Measurements from ENCODE around the gene SEPTIN1.
"Not testable (repeated sequence)": the region's sequence is repeated elsewhere in the genome, so short reads cannot be mapped to it uniquely, and the experiment has no call there.

SEPTIN1 gene

GRCh38 chr16:30357085-30357714 lies 25.2 kb downstream of the SEPTIN1 start:
- no peak for FAIRE-seq

GRCh38 chr16:30356401-30357084 lies 25.8 kb downstream of the SEPTIN1 start:
- FAIRE-seq = no peak

- no peak for FAIRE-seq
These were observed 26.4 kb downstream of the SEPTIN1 start for GRCh38 chr16:30355954-30356308.

GRCh38 chr16:30355144-30355953 lies 27.0 kb downstream of the SEPTIN1 start, which contains the start of gene CD2BP2:
Gene CD2BP2, minus strand, starts transcription at chr16:30355308. Its CDS starts 627 bp downstream, at chr16:30354681.
- FAIRE-seq = peak; percentile 96

DNA sequence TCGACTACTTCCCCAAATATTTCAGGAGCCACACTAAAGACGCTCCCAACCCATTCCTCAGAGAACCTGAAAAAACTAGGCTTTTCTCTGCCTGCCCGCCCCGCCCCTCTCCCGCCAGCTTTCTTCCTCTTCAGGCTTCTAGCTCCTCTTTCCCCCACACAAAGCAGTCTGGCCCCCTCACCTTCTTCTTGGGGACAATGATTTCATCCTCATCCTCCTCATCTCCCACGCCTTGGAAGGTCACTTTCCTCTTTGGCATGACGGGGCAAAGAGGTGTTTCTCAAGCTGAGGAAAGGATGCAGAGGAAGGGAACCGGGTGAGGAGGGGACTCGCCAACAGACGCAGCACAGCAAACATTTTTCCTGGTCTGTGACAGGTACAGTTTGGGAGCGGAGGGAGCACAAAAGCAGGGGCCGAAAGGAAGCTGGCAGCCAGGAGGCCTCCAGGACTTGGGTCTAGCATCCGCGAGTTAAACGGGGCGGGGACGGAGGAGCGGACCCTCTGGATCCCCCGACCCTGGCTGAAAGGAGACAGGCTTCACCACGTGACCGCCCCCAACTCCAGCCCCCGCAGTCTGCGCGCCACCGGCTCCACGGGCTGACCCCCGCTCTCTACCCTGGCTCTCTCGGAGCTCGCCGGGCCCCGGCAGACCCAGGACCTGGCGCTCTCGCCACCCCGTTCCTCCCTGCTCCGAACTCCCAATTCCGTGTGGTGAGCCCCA lies 27.8 kb downstream of the SEPTIN1 start:
- FAIRE-seq = no peak

GRCh38 chr16:30353438-30354129 lies 28.8 kb downstream of the SEPTIN1 start:
- no peak for FAIRE-seq

GRCh38 chr16:30352488-30353401 lies 29.6 kb downstream of the SEPTIN1 start:
- no peak for FAIRE-seq

- no peak for FAIRE-seq
These were observed 30.6 kb downstream of the SEPTIN1 start for GRCh38 chr16:30351586-30352419.

DNA sequence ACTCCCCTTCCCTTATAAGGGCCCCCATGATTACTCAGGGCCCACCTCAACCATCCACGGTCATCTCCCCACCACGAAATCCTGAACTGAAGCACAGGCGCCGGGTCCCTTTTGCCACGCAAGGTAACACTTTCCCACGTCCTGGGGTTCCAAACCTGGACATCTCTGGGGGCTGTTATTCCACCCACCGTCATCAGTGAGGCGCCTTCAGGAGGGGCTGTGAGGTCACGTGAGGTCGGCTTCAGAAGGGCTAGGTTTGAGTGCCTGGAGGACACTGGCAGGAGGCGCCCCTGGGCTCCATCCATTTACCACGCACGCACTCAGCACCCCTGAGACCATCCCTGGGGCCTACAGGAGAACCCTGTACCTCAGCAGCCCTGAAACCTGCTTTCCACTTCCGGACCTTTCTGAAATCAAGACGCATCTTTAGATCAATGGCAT lies 31.3 kb downstream of the SEPTIN1 start:
- FAIRE-seq = no peak

- FAIRE-seq = no peak
These were observed 32.1 kb downstream of the SEPTIN1 start for GRCh38 chr16:30350134-30350871.

- FAIRE-seq = no peak
These were observed 32.7 kb downstream of the SEPTIN1 start for GRCh38 chr16:30349675-30350074.

- no peak for FAIRE-seq
These were observed 33.4 kb downstream of the SEPTIN1 start for GRCh38 chr16:30348929-30349328.

GRCh38 chr16:30348113-30348512 lies 34.2 kb downstream of the SEPTIN1 start:
- no peak for FAIRE-seq

DNA sequence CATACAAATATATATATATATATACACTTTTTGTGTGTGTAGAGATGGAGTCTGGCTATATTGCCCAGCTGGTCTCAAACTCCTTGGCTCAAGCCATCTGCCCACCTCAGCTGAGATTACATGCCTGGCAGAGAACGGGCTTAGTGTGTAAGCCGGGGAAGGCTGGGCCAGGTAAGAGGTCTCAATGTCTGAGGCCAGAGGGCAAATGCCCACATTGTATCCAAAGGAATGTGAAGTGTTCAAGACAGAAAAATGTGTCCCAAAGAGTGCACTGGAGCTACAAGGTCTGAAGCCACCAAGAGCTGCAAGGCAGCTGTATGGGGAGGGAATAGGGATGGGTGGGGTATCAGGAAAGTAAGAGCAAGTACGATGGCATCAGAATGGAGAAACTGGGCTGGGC lies 36.1 kb downstream of the SEPTIN1 start:
- no peak for FAIRE-seq

- FAIRE-seq = not testable (repeated sequence)
These were observed 38.9 kb downstream of the SEPTIN1 start for GRCh38 chr16:30343491-30343820.

DNA sequence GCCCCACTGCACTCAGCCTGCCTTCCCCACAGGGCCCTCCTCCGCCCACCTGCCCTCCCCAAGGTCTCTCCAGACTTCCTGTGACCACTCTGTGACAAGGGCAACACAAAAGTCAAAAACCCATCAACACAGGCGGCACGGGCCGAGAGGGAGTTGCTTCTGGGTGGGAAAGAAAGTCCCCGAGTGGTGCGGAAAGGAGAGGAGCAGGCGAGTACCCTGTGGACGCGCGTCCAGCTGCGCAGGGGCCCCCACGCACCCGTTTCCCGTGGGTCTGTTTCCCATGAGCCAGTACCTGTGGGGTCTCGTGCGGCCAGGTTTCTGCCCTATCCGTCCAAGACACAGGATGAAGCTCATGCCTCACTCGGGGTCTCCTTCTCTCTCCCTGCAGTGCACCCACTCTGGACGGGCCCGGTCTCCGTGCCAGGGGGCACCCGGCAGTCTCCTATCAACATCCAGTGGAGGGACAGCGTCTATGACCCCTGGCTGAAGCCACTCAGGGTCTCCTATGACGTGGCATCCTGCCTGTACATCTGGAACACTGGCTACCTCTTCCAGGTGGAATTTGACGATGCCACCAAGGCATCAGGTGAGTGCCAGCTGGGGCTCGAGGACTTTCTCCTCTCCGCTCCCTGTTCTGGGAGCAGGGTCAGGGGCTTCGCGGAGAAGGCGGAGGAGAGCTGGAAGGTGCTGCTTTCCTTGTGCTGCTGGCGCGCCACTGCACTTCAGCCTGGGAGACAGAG lies 39.4 kb downstream of the SEPTIN1 start:
- no peak for FAIRE-seq

GRCh38 chr16:30341971-30342370 lies 40.4 kb downstream of the SEPTIN1 start:
- not testable (repeated sequence) for FAIRE-seq

DNA sequence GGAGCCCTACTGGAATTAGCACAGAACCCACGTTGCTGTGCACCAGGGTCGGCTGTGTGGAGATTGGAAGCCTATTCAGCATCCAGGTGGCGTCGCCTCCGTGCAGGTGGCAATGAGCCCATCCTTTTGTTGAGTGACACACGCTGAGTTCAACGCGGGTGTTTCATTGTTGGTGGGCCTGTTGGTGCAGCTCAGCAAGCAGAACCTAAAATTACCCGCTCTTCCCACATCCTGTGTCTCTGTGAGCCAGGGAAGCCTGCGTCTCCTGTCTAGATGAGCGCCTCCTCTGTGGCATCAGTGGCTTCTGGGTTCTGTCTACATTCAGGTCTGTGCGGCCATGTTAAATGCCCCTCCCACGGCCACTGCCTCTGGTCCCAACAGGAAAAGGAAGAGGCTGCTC lies 41.7 kb downstream of the SEPTIN1 start:
- no peak for FAIRE-seq

DNA sequence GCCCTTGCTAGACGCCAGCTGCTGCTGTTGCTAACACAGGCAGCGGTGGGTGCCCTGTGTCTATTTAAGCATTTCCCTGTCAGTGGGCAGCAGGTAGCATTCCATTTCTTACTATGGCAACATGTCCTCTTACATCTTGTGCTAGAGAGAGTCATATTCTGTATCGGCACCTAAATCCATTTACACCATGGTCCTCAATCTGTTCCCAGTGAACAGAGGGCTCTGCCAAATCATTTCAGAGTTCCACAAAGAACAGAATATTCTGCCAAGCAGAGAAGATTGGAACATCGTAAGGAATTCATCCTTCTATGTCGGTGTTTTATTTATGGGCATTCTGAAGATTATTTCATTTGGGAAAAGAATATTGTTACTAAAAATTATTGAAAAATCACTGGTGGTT lies 43.6 kb downstream of the SEPTIN1 start:
- not testable (repeated sequence) for FAIRE-seq

All from A204.1 (cell line).